HCT116 (cell line): ENCODE data around the gene EXOSC7. TPM values are rescaled to one million over a fixed set of nuclear protein-coding genes. Genes with fewer than 3 reads are reported as not detected.
"Not testable (repeated sequence)": the region's sequence is repeated elsewhere in the genome, so short reads cannot be mapped to it uniquely, and the experiment has no call there.

Experiments
- ATAC-seq: fragments of 200-7000 bp; cut with Tn5 transposase; 2 replicates; pipeline ENCODE4 v1.9.1; 2020; ENCODE audit warnings: mild to moderate bottlenecking, moderate library complexity
- BruUV-seq: library from RNA; stranded (reverse); fragments of 400-500 nt; replicated peaks from 2 replicates; lab custom pipeline; 2021; lab: Mats Ljungman, UMichigan
- CTCF ChIA-PET: fragments of 300-600 bp; sonication (Branson Sonifier 250); formaldehyde crosslinking; loops from one replicate; lab custom pipeline; 2021; ENCODE audit warnings: antibody characterized with exemption; lab: Charles Lee
- POLR2A ChIA-PET: fragments of 300-600, 350-600 bp; sonication (Branson Sonifier 250); formaldehyde crosslinking; loops from one replicate; lab custom pipeline; 2021; ENCODE audit warnings: antibody characterized with exemption; lab: Charles Lee
- RAD21 ChIA-PET, 2 experiments: fragments of 300-600 bp; sonication (Branson Sonifier 250); formaldehyde crosslinking; loops; one replicate each; lab custom pipeline; 2023; ENCODE audit warnings: low total read pairs in 2 of 2; ENCODE audit not compliant: uncharacterized antibody in 2 of 2, unreplicated experiment in 2 of 2, low non-redundant PET in 1 of 2; lab: Charles Lee
- DNase-seq: peaks from one replicate; pipeline ENCODE4 v3.0.0-alpha.2; 2010; ENCODE audit warnings: low read depth, low spot score
- H2AFZ ChIP-seq: fragments of 200-600 bp; shearing (Covaris generic), sonication (generic); 2 replicates; pipeline ENCODE4 v1.6.1; 2017; ENCODE audit warnings: low read depth, mixed run types, mixed read lengths, antibody characterized with exemption, low read length; ENCODE audit not compliant: poor library complexity, severe bottlenecking
- H3K27ac ChIP-seq: 2 replicates; pipeline ENCODE4 v1.5.1; 2012; ENCODE audit warnings: low read depth, low read length
- H3K27me3 ChIP-seq: fragments of 200-600 bp; sonication (generic); 2 replicates; pipeline ENCODE4 v1.6.1; 2016; ENCODE audit warnings: mixed run types, low read length, mixed read lengths; ENCODE audit not compliant: insufficient read depth
- H3K36me3 ChIP-seq, 2 experiments: fragments of 200-500 bp in 1 of 2; fragments of 200-600 bp in 1 of 2; sonication (Bioruptor generic) in 1 of 2; sonication (generic) in 1 of 2; 2 replicates each; pipeline versions ENCODE4 v1.5.1 to v1.6.1; 2014 to 2016; ENCODE audit warnings: low read length in 2 of 2, inconsistent platforms in 1 of 2, mixed read lengths in 1 of 2, mixed run types in 1 of 2; ENCODE audit not compliant: insufficient read depth in 2 of 2, control insufficient read depth in 1 of 2
- H3K4me1 ChIP-seq, 2 experiments: fragments of 200-600 bp in 1 of 2; sonication (generic) in 1 of 2; 2 replicates each; pipeline versions ENCODE4 v1.5.1 to v1.6.1; 2012 to 2017; ENCODE audit warnings: low read length in 2 of 2, inconsistent platforms in 1 of 2, mild to moderate bottlenecking in 1 of 2, mixed read lengths in 1 of 2, mixed run types in 1 of 2, moderate library complexity in 1 of 2; ENCODE audit not compliant: insufficient read depth in 2 of 2, control insufficient read depth in 1 of 2
- H3K4me2 ChIP-seq: fragments of 200-600 bp; sonication (generic); 2 replicates; pipeline ENCODE4 v1.6.1; 2017; ENCODE audit warnings: mixed run types, low read length, mixed read lengths
- H3K4me3 ChIP-seq, 2 experiments: fragments of 200-600 bp in 1 of 2; sonication (generic) in 1 of 2; replicated peaks in 1 of 2; 2 replicates each; pipeline ENCODE4 v1.5.1; 2011 to 2016; ENCODE audit warnings: low read length in 2 of 2, control low read depth in 1 of 2, low read depth in 1 of 2, mild to moderate bottlenecking in 1 of 2, mixed read lengths in 1 of 2, mixed run types in 1 of 2
- H3K79me2 ChIP-seq: fragments of 200-600 bp; sonication (generic); 2 replicates; pipeline ENCODE4 v1.6.1; 2017; ENCODE audit warnings: mild to moderate bottlenecking, mixed run types, low read length, moderate library complexity, mixed read lengths; ENCODE audit not compliant: insufficient read depth
- H3K9ac ChIP-seq: fragments of 200-600 bp; sonication (generic); 2 replicates; pipeline ENCODE4 v1.6.1; 2016; ENCODE audit warnings: low read length, mixed read lengths
- H3K9me2 ChIP-seq: fragments of 200-600 bp; sonication (generic), shearing (Covaris generic); 2 replicates; pipeline ENCODE4 v1.6.1; 2017; ENCODE audit warnings: mixed run types, mild to moderate bottlenecking, moderate library complexity; ENCODE audit not compliant: insufficient read depth
- H3K9me3 ChIP-seq, 2 experiments: fragments of 200-500 bp in 1 of 2; fragments of 200-600 bp in 1 of 2; sonication (Bioruptor generic) in 1 of 2; sonication (generic) in 1 of 2; 2 replicates each; pipeline ENCODE4 v1.6.1; 2014 to 2017; ENCODE audit warnings: low read length in 2 of 2, mixed read lengths in 2 of 2, inconsistent platforms in 1 of 2, low read depth in 1 of 2, mild to moderate bottlenecking in 1 of 2, mixed run types in 1 of 2, moderate library complexity in 1 of 2; ENCODE audit not compliant: control insufficient read depth in 1 of 2, insufficient read depth in 1 of 2
- H4K20me1 ChIP-seq: fragments of 200-600 bp; sonication (generic), shearing (Covaris generic); 2 replicates; pipeline ENCODE4 v1.6.1; 2017; ENCODE audit warnings: mixed run types, mild to moderate bottlenecking, moderate library complexity; ENCODE audit not compliant: insufficient read depth
- CBX3 ChIP-seq: IDR thresholded peaks from 2 replicates; pipeline ENCODE4 v1.6.1; 2012; ENCODE audit warnings: low read depth
- ELF1 ChIP-seq: IDR thresholded peaks from 2 replicates; pipeline ENCODE4 v1.6.1; 2012; ENCODE audit warnings: low read depth, borderline replicate concordance
- EZH2phosphoT487 ChIP-seq: fragments of 200-600 bp; IDR thresholded peaks from 2 replicates; pipeline ENCODE4 v1.6.1; 2018; ENCODE audit warnings: antibody characterized with exemption, borderline replicate concordance
- POLR2A ChIP-seq: IDR thresholded peaks from 2 replicates; pipeline ENCODE4 v1.7.0; 2011; ENCODE audit warnings: borderline replicate concordance; ENCODE audit not compliant: insufficient read depth, insufficient read length; ENCODE audit errors: extremely low read depth
- ZFX ChIP-seq: fragments of 450-650 bp; IDR thresholded peaks from 2 replicates; pipeline ENCODE4 v1.6.1; 2017
- intact Hi-C: fragments of 100-400 bp; cut with micrococcal nuclease; formaldehyde crosslinking; loops from 2 replicates; pipeline ENCODE4 v1.10.0; 2022
- total RNA-seq: library from RNA; stranded (reverse); gene quantifications from one replicate; pipeline ENCODE4 v1.2.1, GENCODE V29; 2021; ENCODE audit not compliant: unreplicated experiment
- TF ChIP-seq, protein P1 (sequence below): IDR thresholded peaks from 2 replicates; pipeline ENCODE4 v1.6.1; 2012

Gene EXOSC7
- total RNA-seq, 1 experiment from 2014 or later = 72.6 TPM

DNA sequence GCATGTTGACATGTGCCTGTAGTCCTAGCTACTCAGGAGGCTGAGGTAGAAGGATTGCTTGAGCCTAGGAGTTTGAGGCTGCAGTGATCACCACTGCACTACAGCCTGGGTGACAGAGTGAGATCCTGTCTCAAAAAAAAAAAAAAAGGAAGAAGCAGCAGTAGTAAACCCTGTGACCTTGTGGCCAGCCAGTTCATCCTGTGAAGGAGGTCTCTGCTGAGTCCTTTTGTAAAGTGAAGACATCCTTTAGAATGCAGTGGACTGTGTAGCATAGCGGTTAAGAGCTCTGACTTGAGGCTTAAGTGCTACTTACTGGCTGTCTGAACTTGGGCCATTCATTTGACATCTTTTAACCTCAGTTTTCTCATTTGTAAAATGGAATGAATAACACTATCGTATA lies 8.3 kb downstream of the EXOSC7 start:
- Histone ChIP-seq H2AFZ (no peak overlapping the region), H4K20me1 (peaks cover 15% of the 10 kb centered on the region; the same call in 1 of the 2 replicates), H3K36me3 (peaks cover 0 to 6% of the 10 kb centered on the region in 2 experiments; a peak in 1 of 4 replicates), H3K9me2 (no peaks in the 10 kb centered on the region), H3K4me1 (peaks cover 13 to 33% of the 10 kb centered on the region in 2 experiments), H3K9ac (no peak overlapping the region), H3K4me2 (no peak overlapping the region), H3K4me3 (no peak overlapping the region), H3K9me3 (no peaks in the 10 kb centered on the region), H3K79me2 (peaks cover 91% of the 10 kb centered on the region), H3K27ac (no peak overlapping the region), H3K27me3 (no peaks in the 10 kb centered on the region)
- ChIA-PET POLR2A (interaction anchor here (0.6 kb wide), 1 partner anchor 113 kb away, joined by 3 read pairs; no protein-coding TSS in a partner anchor), RAD21 (no interaction called here), CTCF (interaction anchor here (1.7 to 2.3 kb wide), 2 partner anchors 8 to 9 kb away, joined by 6 to 9 read pairs; no protein-coding TSS in a partner anchor)
- intact Hi-C loops = no loop called here
- no peak for TF ChIP-seq POLR2A
- no peak for TF ChIP-seq CBX3
- no peak for TF ChIP-seq ZFX
- no peak for TF ChIP-seq ELF1
- TF ChIP-seq, protein P1, sequence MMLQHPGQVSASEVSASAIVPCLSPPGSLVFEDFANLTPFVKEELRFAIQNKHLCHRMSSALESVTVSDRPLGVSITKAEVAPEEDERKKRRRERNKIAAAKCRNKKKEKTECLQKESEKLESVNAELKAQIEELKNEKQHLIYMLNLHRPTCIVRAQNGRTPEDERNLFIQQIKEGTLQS = no peak
- TF ChIP-seq EZH2phosphoT487 = no peak
- DNase-seq (no peak), ATAC-seq (no peak)
- BruUV-seq = no TSS peak

DNA sequence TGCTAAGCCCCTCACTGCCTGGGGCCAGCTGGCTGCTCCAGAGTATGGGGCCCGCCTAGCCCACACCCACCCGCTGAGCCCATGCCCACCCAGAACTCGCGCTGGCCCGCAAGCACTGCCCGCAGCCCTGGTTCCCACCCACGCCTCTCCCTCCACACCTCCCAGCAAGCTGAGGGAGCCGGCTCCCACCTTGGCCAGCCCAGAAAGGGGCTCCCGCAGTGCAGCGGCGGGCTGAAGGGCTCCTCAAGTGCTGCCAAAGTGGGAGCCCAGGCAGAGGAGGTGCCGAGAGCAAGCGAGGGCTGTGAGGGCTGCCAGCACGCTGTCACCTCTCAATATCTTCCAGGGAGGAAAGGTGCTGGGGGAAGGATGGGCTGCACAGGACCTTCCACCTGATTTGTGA lies 10.3 kb downstream of the EXOSC7 start:
- H3K9ac ChIP-seq, CTCF ChIA-PET, DNase-seq, POLR2A ChIA-PET, H3K27me3 ChIP-seq, ATAC-seq, H3K9me3 ChIP-seq, intact Hi-C loops, H3K4me3 ChIP-seq, H3K4me2 ChIP-seq, BruUV-seq, RAD21 ChIA-PET, H3K27ac ChIP-seq, H2AFZ ChIP-seq, H3K9me2 ChIP-seq: not testable (repeated sequence)
- Histone ChIP-seq H3K36me3 (peaks cover 2 to 19% of the 10 kb centered on the region in 2 experiments; a peak in 2 of 4 replicates), H3K79me2 (peaks cover 91% of the 10 kb centered on the region), H4K20me1 (peaks cover 15% of the 10 kb centered on the region; the same call in 1 of the 2 replicates), H3K4me1 (peaks cover 13 to 23% of the 10 kb centered on the region in 2 experiments)
